ENCODE measurements around the gene C6orf132.

The C6orf132 gene

DNA sequence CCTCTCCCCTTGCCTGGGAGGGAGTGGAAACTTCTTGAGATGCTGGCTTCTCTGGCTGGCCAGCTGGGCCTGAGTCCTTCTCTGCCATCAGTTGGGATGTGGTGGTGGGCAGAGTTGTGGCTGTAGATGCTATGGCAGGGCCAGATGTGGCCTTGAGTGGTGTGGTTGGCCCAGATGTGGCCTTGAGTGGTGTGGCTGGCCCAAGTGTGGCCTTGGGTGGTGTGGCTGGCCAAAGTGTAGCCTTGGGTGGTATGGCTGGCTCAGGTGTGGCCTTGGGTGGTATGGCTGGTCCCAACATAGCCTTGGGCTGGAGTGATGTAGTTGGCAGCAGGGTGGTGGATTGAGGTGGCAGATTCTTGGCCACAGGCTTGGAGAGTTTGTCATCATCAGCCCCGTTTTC lies 36.7 kb downstream of the C6orf132 start:
- no peak for DNase-seq (ENCODE audit: low read depth)

DNA sequence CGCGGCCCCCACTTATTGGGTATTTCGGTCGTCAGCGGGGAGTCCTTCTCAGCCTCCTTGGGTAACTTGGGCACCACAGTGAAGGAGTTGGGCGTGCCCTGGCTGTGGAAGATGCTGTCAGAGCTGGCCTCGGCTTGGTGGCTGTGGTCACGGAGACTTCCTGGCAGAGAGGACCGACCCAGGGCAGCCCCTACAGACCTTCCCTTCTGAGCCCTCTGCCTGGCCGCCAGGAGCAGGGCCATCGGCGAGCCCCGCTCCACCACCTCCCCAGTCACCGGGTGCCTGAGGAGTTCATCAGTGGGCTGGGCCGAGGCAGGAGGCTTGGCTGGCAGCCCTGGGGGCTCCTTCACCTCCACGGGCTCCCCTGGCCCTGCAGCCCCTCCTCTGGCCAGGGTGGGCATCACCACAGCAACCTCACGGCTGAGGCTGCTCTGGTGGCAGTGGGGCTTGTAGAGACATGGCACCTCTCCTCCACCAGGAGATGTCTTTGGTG lies 37.2 kb downstream of the C6orf132 start:
- DNase-seq (ENCODE audit: low read depth), result no peak

DNA sequence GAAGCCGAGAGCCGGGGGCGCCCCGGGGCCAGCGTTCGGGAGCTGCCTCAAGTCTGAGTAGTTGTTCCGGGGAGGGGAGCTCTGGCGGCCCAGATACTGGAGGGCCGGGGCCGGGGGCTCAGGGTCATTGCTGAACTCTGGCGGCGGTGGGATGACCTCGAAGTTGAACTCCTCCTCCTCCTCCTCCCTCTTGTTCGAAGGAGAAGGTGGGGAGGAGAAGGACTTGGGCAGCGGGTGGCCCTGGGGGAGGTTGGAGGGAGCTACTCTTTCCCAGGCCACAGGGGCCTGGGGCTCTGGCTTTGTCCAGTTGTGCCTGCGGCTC lies 37.7 kb downstream of the C6orf132 start:
- no peak for DNase-seq (ENCODE audit: low read depth)

DNA sequence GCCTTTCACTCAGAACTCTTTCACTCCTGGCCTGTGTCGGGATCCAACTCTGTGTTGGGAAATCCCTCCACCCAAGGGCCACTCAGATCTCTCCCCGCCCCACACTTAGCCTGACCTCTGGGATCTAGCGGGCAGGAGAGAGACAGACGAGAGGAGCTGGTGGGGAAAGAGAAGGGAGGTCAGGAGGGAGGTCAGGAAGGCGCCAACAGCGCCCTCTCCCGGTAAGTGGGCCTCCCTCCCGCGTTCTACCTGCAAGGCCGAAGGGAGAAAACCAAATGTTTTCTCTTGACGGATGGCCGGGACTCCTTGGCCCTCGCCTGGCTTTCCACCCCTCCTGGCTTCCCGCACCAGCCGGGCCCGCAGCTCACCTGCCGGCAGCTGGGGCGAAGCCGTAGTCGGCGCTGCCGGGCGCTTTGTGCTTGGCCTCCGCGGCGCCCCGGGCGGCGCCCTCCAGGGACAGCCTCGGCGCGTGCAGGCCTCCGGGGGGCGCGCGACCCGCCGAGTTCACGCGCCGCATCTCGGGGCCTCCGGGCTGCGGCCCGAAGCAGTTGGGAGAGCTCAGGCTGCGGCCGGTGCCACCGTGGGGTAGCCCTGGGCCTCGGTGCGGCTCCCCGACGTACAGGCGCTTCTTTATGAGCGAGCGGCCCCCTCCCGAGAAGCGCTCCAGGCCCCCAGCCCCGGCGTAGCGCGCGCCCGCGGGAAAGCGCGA lies 38.2 kb downstream of the C6orf132 start:
- peak; percentile 93 for DNase-seq (ENCODE audit: low read depth)

DNA sequence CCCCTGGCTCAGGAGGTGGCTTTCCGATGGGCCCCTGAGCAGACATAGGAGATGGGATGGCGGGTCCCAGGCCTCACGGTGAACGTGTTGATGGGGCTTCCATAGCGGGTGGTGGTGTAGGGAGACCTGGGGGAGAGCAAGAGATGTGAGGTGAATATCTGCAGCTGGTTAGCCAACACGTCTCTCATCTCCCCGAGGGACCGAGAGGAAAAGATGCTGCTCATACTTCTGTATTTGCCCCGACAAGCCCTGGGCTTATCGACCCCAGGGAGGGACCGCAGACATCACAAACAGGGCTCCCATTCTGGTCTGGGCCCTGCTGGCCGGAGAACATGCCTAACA lies 38.7 kb downstream of the C6orf132 start:
- no peak for DNase-seq (ENCODE audit: low read depth)

DNA sequence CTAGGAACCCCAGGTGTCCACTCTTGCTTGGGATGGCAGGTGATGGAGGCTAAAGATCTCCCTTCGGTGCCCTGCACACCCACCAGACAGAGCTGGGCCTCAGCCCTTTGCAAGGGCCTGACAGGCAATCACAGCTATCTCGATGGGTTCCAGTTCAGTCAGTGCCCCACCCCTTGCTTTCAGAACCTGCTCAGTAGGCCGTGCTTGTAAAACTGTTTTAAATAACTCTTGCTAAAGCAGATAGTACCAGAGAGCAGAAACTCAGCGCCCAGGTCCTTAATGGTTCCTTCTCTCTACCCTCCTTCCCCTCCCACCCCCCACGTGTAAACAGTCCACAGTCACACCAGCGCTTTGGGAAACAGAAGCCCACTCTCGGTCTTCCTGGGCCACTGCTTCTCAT lies 39.2 kb downstream of the C6orf132 start:
- DNase-seq (ENCODE audit: low read depth), result no peak

DNA sequence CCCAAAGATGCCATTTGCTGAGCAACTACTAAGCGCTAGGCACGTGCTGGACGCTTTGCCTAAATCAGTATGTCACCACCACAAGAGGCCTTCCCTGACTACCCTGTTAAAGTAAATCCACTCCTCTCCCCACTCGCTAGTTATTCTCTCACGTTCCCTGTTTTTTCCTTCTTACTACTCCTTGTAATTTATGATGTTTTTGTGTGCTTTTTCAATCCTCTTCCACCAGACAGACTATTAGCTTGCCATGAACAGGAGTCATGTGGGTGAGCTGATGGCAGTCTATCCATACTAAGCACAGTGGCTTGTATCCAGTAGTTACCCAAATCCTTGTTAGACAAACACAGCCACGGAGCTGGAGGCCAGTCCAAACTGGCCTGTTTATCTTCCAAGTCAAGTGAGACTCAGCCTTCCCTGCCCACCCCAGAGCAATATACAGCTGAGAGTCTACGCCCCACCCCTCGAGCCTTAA lies 41.2 kb downstream of the C6orf132 start:
- DNase-seq (ENCODE audit: low read depth), result peak; percentile 82

DNA sequence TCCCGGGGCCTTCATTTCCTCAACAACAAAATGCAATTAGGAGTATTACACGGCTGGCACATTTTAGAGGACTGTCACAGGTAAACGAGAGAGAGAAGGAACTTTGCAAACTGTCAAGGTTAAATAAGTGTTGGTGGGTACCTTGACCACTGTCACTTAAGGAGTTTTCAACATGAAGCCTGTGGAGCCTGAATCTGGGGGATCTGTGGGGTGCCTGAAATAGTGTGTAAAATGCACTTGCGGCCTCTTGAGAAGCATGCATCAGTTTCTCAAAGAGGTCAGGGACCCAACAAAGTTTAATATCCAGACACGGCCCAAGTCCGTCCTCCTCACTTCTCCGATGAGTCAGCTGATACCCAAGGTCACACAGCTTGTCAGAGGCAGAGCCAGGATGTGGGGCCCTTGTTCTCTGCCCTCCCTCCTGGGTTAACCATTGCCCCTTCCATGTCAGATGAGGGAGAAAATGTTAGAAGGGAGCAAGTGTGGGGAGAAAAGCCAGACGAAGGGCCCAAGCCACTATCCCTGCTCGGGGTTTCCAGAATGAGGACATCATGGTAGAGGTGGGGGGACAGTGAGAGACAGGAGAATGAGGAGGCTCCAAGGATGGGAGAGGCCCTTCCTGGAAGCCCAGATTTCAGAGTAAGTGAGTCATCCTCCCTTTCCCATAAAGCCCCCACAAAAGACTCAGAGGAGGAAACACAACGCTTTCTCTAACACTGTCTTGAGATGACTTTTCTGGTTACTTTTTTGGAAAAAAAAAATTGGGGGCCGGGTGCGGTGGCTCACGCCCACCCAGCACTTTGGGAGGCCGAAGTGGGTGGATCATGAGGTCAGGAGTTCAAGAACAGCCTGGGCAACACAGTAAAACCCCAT lies 42.2 kb downstream of the C6orf132 start:
- DNase-seq (ENCODE audit: low read depth), result peak; percentile 88

DNA sequence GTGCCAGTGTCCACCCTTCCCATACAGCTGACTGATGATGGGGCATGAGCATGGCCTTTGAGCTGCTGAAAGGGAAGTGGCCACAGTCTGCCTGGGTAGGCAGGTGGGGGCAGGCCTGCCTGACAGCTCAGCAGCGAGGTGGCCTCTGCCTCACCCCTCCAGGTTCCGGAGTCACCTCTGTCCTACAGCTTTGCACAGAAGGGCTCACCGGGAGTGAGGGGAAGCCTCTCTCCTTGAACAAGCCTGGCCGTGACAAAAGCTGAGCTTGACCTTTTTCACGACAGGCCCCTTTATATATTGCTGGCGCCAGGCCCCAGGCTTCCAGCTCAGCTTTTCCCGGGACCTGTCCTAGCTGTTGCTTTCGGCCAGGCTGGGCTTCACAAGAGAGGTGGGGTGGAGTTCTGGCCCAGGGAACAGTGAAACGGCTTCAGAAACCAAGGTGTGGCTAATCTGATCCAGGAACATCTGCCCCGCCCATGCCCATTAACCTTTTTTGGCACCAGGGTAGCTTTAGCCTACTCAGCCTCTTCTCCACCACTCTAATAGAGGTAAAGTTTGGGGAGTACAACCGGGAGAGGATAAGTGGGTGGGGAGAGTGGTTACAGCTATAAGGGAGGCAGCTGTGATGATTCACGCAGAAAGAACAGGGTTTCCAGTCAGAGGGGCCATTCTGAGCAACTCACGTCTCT lies 42.9 kb downstream of the C6orf132 start:
- DNase-seq (ENCODE audit: low read depth), result peak; percentile 85

DNA sequence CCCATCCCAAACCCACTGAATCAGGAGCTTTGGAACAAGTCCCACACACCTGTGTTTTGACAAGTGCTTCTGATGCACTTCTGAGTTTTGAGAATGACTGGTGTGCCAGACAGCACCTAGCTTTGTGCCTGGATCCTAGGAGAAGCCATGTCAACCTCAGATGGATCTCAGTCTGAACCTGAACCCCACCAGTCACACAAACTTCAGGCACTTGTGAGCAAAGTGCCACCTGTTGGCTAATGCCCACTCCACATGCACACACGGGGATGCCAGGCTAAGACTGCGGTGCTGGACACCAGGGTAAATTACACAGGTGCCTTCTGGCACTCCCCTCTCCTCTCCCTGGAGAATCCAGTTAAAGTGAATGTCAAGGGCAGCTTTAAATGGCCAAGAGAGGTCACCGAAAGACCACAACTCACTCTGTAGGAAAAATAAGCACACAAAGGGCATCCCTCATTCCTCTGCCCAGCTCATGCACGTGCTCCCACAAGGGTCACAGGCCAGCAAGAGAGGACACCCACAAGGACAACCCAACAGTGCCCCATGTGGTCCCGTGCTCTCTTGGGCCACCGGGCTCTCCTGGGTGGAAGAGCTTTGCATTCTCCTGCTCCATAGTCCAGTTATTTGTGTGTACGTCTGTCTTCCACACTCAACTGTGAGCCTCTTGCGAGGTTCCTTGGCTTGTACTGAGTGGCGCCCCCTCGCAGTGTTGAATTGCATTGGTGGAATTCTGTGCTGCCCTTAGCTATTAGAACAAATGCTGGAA lies 46.5 kb downstream of the C6orf132 start:
- DNase-seq (ENCODE audit: low read depth), result no peak

DNA sequence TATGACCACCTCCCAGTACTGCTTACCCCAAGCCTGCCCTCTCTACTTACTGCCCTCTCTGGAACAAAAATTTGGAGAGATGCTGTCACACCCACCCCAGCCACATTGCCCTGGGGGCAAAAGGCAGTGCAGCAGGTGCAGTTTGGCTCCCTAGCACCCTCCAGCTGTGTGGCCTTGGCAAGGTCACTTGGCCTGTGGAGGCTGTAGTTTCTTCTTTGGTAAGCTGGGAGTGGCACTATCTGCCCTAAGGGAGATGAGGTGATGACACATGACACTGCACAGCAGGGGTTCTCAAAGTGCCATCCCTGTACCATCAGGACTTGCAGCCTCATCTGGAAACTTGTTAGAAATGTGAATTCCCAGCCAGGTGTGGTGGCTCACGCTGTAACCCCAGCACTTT lies 47.3 kb downstream of the C6orf132 start:
- no peak for DNase-seq (ENCODE audit: low read depth)

DNA sequence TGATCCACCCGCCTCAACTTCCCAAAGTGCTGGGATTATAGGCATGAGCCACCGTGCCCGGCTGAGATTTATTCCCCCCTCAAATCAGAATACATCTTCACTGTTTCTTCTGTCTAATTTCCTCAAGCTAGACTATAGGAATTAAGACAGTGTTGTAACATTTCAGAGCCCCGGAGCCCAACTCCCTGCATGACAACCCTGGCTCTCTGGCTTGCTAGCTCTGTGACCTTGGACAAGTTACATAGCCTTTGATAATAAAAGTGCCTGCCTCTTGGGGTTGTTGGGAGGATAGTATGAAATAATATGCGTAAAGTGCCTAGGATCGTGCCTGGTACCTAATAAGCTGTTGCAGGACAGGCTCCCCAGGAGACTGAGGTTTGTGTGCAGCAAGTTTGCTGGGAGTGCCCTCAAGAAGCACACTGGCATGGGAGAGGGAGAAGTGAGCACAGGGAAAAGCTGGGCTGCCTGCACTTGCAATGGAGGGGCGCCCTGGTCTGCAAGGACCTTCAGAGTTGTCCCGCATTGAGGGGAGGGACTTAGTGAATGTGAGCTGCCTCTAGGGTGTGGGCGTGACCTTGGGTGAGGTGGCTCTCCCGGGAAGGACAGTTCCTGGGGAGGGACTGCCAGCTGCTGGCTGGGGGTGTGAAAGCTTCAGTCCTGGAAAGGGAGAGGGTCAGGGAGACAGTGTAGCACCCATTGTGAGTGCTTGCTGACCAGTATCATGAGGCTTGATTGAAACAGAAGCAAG lies 48.7 kb downstream of the C6orf132 start:
- no peak for DNase-seq (ENCODE audit: low read depth)

DNA sequence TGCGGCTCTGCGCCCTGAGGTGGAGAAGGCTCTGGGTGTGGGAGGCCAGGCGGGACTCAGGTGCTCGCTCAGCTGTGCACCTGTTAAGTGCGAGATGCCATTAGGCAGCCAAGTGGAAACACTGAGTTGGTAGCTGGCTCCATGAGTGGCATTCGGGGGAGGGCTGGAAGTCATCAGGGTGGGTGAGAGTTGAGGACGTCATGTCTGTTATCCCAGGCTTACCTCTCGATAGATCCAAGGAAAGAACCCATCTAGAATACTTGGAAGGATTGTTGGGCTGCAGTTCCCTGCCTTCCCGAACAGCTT lies 50.7 kb downstream of the C6orf132 start:
- DNase-seq (ENCODE audit: low read depth), result no peak

DNA sequence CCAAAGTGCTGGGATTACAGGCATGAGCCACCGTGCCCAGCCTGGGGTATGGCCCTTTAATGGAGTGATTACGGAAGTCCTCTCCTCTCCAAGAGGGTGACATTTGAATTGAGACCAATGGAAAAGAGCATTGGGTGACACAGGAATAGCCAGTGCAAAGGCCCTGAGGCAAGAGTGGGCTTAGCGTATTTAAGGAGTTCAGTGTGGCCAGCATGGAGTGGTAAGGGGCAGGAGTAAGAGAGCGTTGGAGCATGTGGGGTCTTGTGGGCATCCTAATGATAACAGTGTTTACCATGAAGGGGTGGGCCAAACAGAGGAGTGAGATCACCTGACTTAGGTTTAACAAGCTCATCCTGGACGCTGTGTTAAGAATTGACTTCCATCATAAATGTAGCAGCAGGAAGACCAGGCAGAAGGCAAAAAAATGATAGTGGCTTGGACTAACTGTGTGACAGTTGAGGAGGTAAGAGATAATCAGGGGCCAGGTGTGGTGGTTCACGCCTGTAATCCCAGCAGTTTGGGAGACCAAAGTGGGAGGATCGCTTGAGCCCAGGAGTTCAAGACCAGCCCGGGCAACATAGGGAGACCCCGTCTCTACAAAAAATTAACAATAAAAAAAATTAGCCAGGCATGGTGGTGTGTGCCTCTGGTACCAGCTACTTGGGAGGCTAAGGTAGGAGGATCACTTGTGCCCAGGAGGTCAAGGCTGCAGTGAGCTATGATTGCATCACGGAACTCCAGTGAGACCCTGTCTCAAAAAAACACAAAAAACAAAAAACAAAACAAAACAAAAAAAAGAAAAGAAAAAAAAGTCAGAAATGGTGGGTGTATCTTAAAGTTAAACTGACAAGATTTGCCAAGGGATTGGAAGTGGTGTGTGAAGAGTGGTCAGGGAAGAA lies 51.4 kb downstream of the C6orf132 start:
- no peak for DNase-seq (ENCODE audit: low read depth)

DNA sequence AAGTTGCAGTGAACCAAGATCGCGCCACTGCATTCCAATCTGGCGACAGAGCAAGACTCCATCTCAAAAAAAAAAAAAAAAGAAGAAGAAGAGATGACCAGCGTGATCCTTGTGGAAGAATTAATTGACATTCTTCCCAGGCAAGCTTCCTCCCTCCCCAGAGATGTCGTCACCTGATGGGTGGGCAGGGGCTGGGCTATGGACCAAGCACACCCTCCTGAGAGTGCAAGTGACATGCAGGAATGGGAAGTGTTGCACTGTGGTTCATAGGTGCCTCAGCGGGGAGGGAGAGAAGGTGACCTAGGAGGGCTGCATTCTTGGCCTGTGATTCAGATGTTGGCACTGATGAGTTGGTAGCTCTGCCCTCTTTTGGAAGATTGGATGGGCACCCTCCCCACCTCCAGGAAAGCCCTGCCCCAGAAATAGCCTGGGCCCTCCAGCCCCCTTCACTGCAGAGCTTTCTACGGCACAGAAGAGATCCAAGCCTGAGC lies 54.3 kb downstream of the C6orf132 start:
- DNase-seq (ENCODE audit: low read depth), result peak; percentile 43

DNA sequence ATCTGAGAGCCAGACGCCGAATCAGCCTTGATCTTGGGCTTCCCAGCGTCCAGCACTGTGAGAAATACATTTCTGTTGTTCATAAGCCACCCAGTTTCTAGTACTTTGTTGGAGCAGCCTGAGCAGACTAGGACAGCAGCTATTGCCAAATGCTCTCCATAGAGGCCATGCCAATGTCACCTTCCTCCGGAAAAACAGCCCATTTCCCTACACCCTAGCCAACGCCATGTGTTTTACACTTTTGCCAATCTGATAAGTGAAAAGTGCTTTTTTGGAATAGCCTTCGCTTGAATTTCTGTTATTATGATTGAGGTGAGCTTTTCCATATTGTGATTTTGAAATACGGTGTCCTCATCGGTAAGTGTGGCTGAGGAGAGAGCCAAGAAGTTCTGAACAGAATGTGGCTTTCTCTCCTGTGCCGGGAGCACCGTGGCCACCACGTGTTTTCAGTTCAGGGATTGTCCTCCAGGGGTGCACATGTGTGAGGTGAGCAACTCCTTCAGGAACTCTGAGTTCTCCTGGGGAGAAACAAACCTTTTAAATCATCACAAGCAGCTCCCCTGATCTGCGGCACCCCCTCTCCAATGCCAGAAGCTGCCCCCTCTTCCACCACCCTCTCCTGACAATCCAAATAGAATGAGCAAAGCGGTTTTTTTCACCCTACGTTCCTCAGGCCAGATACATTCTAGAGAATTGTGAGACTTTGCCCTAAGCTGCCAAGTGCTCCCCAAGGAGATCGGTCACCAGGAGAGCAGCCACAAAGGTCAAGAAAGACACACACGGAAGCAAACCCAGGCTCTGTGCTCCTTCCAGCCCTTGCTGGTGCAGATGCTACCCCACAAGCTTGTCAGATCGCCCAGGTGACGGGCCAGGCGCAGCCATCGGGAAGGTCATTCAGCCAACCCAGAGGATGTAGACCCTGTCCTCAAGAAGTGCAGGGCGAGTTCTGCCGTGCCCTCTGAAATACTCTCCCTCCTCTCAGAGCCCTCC lies 56.1 kb downstream of the C6orf132 start:
- DNase-seq (ENCODE audit: low read depth), result no peak

DNA sequence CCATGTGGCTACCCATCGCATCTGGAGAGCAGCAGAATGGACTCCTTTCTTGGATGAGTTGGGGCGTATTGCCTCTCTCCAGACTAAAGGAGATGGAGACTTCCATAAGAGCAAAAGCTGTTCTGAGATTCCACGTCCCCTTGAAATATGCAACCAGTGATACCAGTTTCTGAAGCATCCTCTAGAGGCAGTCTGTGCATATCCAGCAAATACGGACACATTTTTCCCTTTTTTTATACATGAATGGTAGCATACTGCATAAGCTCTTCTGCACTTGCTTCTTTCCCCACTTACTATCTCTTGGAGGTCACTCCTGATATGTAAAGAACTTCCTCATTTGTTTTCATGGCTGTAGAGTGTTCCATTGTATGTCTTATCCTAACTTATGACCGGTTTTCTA lies 57.5 kb downstream of the C6orf132 start:
- no peak for DNase-seq (ENCODE audit: low read depth)

DNA sequence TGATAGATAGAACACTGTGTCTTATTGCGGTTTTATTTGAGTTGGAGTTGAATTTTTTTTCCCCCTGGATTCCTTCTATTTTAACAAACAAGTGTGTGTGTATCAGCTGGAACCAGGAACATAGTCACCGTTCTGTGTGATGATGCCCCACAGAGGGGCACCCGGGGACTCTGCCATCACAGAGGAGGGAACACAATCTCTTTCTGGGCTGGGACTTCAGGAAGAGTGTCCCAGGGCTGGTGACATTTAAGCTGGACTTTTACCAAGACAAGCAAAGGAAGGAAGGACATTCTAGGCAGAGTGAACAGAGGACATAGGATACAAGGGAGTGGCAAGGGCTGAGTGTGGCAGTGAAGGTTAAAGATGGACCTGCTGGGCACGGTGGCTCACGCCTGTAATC lies 58.9 kb downstream of the C6orf132 start:
- no peak for DNase-seq (ENCODE audit: low read depth)

DNA sequence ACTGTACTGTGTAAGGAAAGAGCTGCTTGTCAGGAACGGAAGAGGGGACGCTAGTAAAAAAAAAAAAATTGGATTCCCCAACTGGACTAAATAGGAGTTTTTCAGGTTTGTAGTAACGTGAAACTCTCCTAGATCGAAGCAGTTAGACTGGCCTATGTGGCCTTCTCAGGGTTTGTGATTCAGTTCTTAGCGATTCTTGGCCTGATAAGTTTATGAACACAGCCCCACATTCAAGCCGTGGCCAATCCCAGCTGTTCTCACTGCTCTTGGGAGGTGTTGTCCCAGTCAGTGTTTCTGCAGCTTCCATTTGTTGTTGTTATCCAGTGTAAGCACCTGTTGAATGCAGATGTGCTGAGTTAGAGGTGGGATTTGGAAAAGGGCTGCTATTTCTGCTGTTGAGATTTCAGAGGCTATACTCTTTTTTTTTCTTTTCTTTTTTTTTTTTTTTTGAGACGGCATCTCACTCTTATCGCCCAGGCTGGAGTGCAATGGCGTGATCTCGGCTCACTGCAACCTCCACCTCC lies 62.4 kb downstream of the C6orf132 start:
- no peak for DNase-seq (ENCODE audit: low read depth)
